GM12801 (cell line): ENCODE results near the gene BEX2.

ENCODE experiments used
- CTCF ChIP-seq: IDR thresholded peaks from one replicate; pipeline ENCODE4 v1.5.1; 2011; ENCODE audit warnings: control low read depth; ENCODE audit not compliant: insufficient read length; ENCODE audit errors: extremely low read depth

BEX2 gene

GRCh38 chrX:103293118-103293517 is 17.7 kb downstream of the BEX2 start:
- TF ChIP-seq CTCF, result no peak

GRCh38 chrX:103279624-103280023 is 31.2 kb downstream of the BEX2 start:
- no peak for TF ChIP-seq CTCF

GRCh38 chrX:103276581-103277002 is 34.2 kb downstream of the BEX2 start, which contains the start of gene TCEAL5:
TSS of gene TCEAL5 (minus strand) at chrX:103276750. CDS start at chrX:103274563, 2,187 bp downstream.
- TF ChIP-seq CTCF, result no peak

GRCh38 chrX:103275947-103276567 is 34.7 kb downstream of the BEX2 start:
- no peak for TF ChIP-seq CTCF

- no peak for TF ChIP-seq CTCF
Observed at GRCh38 chrX:103274284-103274683, 36.5 kb downstream of the BEX2 start.
